OCI-LY7 (cell line): ENCODE results near the gene CEP120. TPM values are rescaled to one million over a fixed set of nuclear protein-coding genes. Genes with fewer than 3 reads are reported as not detected.

ENCODE experiments used
- BruUV-seq: library from RNA; stranded (reverse); fragments of 400-500 nt; replicated peaks from 2 replicates; lab custom pipeline; 2021; lab: Mats Ljungman, UMichigan
- CTCF ChIA-PET: fragments of 300-600 bp; sonication (Branson Sonifier 250); formaldehyde crosslinking; loops from one replicate; lab custom pipeline; 2022; ENCODE audit warnings: antibody characterized with exemption; ENCODE audit not compliant: unreplicated experiment; lab: Charles Lee
- POLR2A ChIA-PET: fragments of 300-600 bp; sonication (Branson Sonifier 250); formaldehyde crosslinking; loops from one replicate; lab custom pipeline; 2022; ENCODE audit warnings: antibody characterized with exemption; lab: Charles Lee
- DNase-seq: peaks from one replicate; pipeline ENCODE4 v3.0.0-alpha.2; 2015; ENCODE audit warnings: low spot score
- H2AFZ ChIP-seq: fragments of 200-600 bp; sonication (generic), shearing (Covaris generic); 2 replicates; pipeline ENCODE4 v1.6.1; 2014; ENCODE audit warnings: mild to moderate bottlenecking, antibody characterized with exemption, low read length, moderate library complexity
- H3K27ac ChIP-seq: fragments of 200-600 bp; sonication (generic); 2 replicates; pipeline ENCODE4 v1.5.1; 2014; ENCODE audit warnings: mixed run types, low read depth, mild to moderate bottlenecking, moderate library complexity, low read length, inconsistent platforms; ENCODE audit not compliant: poor library complexity, severe bottlenecking
- H3K36me3 ChIP-seq: fragments of 200-600 bp; sonication (generic); 2 replicates; pipeline ENCODE4 v1.6.1; 2014; ENCODE audit warnings: mild to moderate bottlenecking, antibody characterized with exemption, low read length, moderate library complexity, mixed read lengths; ENCODE audit not compliant: insufficient read depth
- H3K4me1 ChIP-seq: fragments of 200-600 bp; sonication (generic); 2 replicates; pipeline ENCODE4 v1.5.1; 2014; ENCODE audit warnings: mild to moderate bottlenecking, low read length; ENCODE audit not compliant: insufficient read depth, poor library complexity, severe bottlenecking
- H3K4me2 ChIP-seq: fragments of 200-600 bp; sonication (generic); 2 replicates; pipeline ENCODE4 v1.6.1; 2014; ENCODE audit warnings: mild to moderate bottlenecking, low read length
- H3K4me3 ChIP-seq: fragments of 200-600 bp; sonication (generic); 2 replicates; pipeline ENCODE4 v1.5.1; 2014; ENCODE audit warnings: mild to moderate bottlenecking, low read depth, low read length; ENCODE audit not compliant: poor library complexity, severe bottlenecking
- H3K79me2 ChIP-seq: fragments of 200-600 bp; sonication (generic); 2 replicates; pipeline ENCODE4 v1.6.1; 2016; ENCODE audit warnings: low read depth, mild to moderate bottlenecking, low read length, moderate library complexity, mixed read lengths; ENCODE audit not compliant: insufficient read depth
- H3K9me2 ChIP-seq: fragments of 200-600 bp; sonication (generic); 2 replicates; pipeline ENCODE4 v1.6.1; 2016; ENCODE audit warnings: mild to moderate bottlenecking, low read length, mixed read lengths; ENCODE audit not compliant: insufficient read depth
- H3K9me3 ChIP-seq: fragments of 200-600 bp; sonication (generic); 2 replicates; pipeline ENCODE4 v1.6.1; 2014; ENCODE audit warnings: mild to moderate bottlenecking, mixed run types, low read length, mixed read lengths
- H4K20me1 ChIP-seq: fragments of 200-600 bp; sonication (generic); 2 replicates; pipeline ENCODE4 v1.6.1; 2014; ENCODE audit warnings: mild to moderate bottlenecking, antibody characterized with exemption, low read length, moderate library complexity, mixed read lengths; ENCODE audit not compliant: insufficient read depth
- CTCF ChIP-seq: fragments of 200-600 bp; sonication (generic); conservative IDR thresholded peaks from 2 replicates; pipeline ENCODE4 v1.5.1; 2014; ENCODE audit warnings: mild to moderate bottlenecking, antibody characterized with exemption, low read length, moderate library complexity, mixed read lengths
- EZH2phosphoT487 ChIP-seq: fragments of 200-600 bp; sonication (generic); IDR thresholded peaks from 2 replicates; pipeline ENCODE4 v1.6.1; 2018; ENCODE audit warnings: low read depth, borderline replicate concordance, mild to moderate bottlenecking, mixed run types, antibody characterized with exemption, low read length, moderate library complexity, mixed read lengths
- intact Hi-C: fragments of 100-400 bp; cut with micrococcal nuclease; formaldehyde crosslinking; loops from one replicate; pipeline ENCODE4 v1.10.0; 2022; ENCODE audit not compliant: unreplicated experiment
- total RNA-seq, 2 experiments: library from RNA; depleted of rRNA in 1 of 2; stranded (reverse); fragments of >200 nt in 1 of 2; shearing (Covaris generic) in 1 of 2; gene quantifications; 2 replicates each; pipeline ENCODE4 v1.2.3, GENCODE V29; 2014 to 2022

Gene CEP120
- total RNA-seq, 2 experiments from 2014 or later: 18.0 to 23.8 TPM

DNA sequence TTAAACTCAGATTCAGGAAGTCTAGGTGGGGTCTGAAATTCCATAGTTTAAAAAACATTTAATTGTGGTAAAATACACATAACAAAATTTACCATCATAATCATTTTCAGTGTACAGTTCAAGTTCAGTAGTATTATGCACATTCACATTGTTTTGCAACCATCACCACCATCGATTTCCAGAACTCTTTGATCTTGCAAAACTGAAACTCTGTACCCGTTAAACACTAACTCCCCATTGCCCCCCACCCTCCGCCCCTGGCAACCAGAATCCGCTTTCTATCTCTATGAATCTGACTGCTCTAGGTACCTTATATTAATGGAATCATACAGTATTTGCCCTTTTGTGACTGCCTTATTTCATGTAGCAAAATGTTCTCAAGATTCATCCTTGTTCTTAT lies 117.5 kb downstream of the CEP120 start:
- Histone ChIP-seq H3K4me1 (no peaks in the 10 kb centered on the region), H3K9me3 (no peaks in the 10 kb centered on the region), H4K20me1 (no peaks in the 10 kb centered on the region), H3K79me2 (no peaks in the 10 kb centered on the region), H3K9me2 (no peaks in the 10 kb centered on the region), H3K36me3 (no peaks in the 10 kb centered on the region), H2AFZ (no peak overlapping the region), H3K27ac (no peak overlapping the region), H3K4me3 (no peak overlapping the region), H3K4me2 (no peak overlapping the region)
- TF ChIP-seq EZH2phosphoT487 (no peak), CTCF (no peak)
- ChIA-PET POLR2A (interaction anchor here (1.0 kb wide), 1 partner anchor 27 kb away, joined by 3 read pairs; no protein-coding TSS in a partner anchor), CTCF (no interaction called here)
- intact Hi-C loops: no loop called here
- DNase-seq: no peak
- BruUV-seq: no TSS peak

DNA sequence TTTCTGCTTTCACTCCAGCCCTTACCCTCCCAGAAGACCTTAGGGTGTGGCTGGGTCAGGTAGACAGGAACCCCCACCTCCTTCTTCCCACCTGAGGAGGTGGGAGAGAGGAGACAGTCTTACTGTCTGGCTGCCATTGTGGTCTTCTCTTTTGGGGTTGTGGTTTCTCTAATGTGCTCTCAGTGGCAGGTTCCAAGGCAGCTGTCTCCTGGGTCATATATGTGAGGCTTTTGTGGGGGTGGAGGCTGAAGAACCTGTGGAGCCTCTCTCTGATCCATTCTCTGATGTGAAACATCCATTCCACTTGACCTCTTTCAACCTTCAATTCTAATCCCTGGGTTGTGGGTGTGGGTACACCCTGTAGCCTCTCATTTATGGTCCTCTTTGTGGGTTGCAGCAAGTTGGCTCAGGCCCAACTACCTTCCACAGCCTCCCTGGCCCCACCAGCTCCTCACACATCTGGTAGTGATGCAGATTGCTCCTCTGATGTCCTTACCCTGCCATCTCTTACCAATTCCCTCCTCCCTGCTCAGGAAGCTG lies 118.4 kb downstream of the CEP120 start:
- no TSS peak for BruUV-seq
- Histone ChIP-seq H3K79me2 (no peaks in the 10 kb centered on the region), H4K20me1 (no peaks in the 10 kb centered on the region), H2AFZ (no peak overlapping the region), H3K4me2 (no peak overlapping the region), H3K4me1 (no peaks in the 10 kb centered on the region), H3K36me3 (no peaks in the 10 kb centered on the region), H3K27ac (no peak overlapping the region), H3K9me2 (no peaks in the 10 kb centered on the region), H3K4me3 (no peak overlapping the region), H3K9me3 (no peaks in the 10 kb centered on the region)
- intact Hi-C loops: no loop called here
- TF ChIP-seq CTCF (no peak), EZH2phosphoT487 (no peak)
- POLR2A ChIA-PET: no interaction called here
- CTCF ChIA-PET: no interaction called here
- DNase-seq: no peak

- Histone ChIP-seq H3K4me2 (no peak overlapping the region), H4K20me1 (no peaks in the 10 kb centered on the region), H3K36me3 (no peaks in the 10 kb centered on the region), H3K4me3 (no peak overlapping the region), H3K9me3 (no peaks in the 10 kb centered on the region), H3K4me1 (no peaks in the 10 kb centered on the region), H3K27ac (no peak overlapping the region), H3K9me2 (no peaks in the 10 kb centered on the region), H3K79me2 (no peaks in the 10 kb centered on the region), H2AFZ (no peak overlapping the region)
- POLR2A ChIA-PET: interaction anchor here (0.6 to 0.8 kb wide), 2 partner anchors 209 to 231 kb away, joined by 3 to 7 read pairs; no protein-coding TSS in a partner anchor
- DNase-seq: no peak
- CTCF ChIA-PET: no interaction called here
- TF ChIP-seq EZH2phosphoT487: no peak
- no peak for TF ChIP-seq CTCF
- BruUV-seq: no TSS peak
- intact Hi-C loops: no loop called here
Observed at GRCh38 chr5:123303802-123304201, 119.4 kb downstream of the CEP120 start.
